ENCODE data around the gene BCO1.

Gene BCO1

DNA sequence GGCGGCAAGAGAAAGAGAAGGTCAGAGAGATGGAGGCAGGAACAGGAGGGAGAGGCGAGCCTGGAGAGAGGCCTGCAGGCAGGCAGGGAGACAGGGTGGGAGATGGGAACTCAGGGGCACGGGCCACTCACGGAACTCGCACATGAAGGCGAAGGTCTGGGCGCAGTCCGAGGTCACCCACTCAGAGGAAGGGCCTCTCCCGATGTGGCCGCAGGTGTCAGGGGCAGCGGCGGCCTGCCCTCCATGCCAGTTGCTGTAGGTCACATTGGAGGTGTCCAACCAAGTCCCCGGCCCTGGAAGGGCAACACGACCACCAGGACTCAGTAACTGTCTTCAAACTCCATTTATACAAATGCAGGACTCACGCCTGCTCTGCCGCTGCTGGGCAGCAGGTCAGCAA is 22.4 kb upstream of the BCO1 start:
- no peak for ATAC-seq
- no peak for TF ChIP-seq ESRRG (CRISPR knock-in tag; IDR thresholded peaks at IDR 0.05)
- TF ChIP-seq, protein P1, sequence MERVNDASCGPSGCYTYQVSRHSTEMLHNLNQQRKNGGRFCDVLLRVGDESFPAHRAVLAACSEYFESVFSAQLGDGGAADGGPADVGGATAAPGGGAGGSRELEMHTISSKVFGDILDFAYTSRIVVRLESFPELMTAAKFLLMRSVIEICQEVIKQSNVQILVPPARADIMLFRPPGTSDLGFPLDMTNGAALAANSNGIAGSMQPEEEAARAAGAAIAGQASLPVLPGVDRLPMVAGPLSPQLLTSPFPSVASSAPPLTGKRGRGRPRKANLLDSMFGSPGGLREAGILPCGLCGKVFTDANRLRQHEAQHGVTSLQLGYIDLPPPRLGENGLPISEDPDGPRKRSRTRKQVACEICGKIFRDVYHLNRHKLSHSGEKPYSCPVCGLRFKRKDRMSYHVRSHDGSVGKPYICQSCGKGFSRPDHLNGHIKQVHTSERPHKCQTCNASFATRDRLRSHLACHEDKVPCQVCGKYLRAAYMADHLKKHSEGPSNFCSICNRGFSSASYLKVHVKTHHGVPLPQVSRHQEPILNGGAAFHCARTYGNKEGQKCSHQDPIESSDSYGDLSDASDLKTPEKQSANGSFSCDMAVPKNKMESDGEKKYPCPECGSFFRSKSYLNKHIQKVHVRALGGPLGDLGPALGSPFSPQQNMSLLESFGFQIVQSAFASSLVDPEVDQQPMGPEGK (CRISPR knock-in tag; IDR thresholded peaks at IDR 0.05; ENCODE audit: borderline replicate concordance) = no peak

DNA sequence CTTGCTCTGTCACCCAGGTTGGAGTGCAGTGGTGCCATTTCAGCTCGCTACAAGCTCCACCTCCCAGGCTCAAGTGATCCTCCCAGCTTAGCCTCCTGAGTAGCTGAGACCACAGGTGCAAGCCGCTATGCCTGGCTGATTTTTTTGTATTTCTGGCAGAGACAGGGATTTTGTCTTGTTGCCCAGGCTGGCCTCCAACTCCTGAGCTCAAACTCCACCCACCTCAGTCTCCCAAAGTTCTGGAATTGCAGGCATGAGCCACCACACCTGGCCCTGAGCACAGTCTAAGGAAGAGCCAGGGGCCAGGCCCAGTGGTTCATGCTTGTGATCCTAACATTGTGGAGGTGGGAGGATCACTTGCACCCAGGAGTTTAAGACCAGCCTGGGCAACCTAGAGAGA is 21.8 kb upstream of the BCO1 start:
- no peak for TF ChIP-seq BACH2 (CRISPR knock-in tag; IDR thresholded peaks at IDR 0.05; ENCODE audit: borderline replicate concordance)
- TF ChIP-seq, protein P2, sequence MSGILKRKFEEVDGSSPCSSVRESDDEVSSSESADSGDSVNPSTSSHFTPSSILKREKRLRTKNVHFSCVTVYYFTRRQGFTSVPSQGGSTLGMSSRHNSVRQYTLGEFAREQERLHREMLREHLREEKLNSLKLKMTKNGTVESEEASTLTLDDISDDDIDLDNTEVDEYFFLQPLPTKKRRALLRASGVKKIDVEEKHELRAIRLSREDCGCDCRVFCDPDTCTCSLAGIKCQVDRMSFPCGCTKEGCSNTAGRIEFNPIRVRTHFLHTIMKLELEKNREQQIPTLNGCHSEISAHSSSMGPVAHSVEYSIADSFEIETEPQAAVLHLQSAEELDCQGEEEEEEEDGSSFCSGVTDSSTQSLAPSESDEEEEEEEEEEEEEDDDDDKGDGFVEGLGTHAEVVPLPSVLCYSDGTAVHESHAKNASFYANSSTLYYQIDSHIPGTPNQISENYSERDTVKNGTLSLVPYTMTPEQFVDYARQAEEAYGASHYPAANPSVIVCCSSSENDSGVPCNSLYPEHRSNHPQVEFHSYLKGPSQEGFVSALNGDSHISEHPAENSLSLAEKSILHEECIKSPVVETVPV (CRISPR knock-in tag; IDR thresholded peaks at IDR 0.05) = no peak
- no peak for TF ChIP-seq CSDC2 (CRISPR knock-in tag; IDR thresholded peaks at IDR 0.05)
- TF ChIP-seq ZNF565 (CRISPR knock-in tag; conservative IDR thresholded peaks at IDR 0.05; ENCODE audit: low read depth) = no peak
- TF ChIP-seq OSR1 (CRISPR knock-in tag; IDR thresholded peaks at IDR 0.05) = no peak
- no peak for TF ChIP-seq TOX (CRISPR knock-in tag; IDR thresholded peaks at IDR 0.05; ENCODE audit: borderline replicate concordance)
- TF ChIP-seq RARB (CRISPR knock-in tag; IDR thresholded peaks at IDR 0.05) = no peak
- no peak for TF ChIP-seq GLIS3 (CRISPR knock-in tag; IDR thresholded peaks at IDR 0.05)
- TF ChIP-seq ZC3H10 (CRISPR knock-in tag; IDR thresholded peaks at IDR 0.05) = no peak
- no peak for TF ChIP-seq ZNF70 (CRISPR knock-in tag; IDR thresholded peaks at IDR 0.05)
- no peak for TF ChIP-seq POU6F1 (CRISPR knock-in tag; IDR thresholded peaks at IDR 0.05; ENCODE audit: borderline replicate concordance, low read depth)
- no peak for TF ChIP-seq TCF4 (CRISPR knock-in tag; IDR thresholded peaks at IDR 0.05; ENCODE audit: borderline replicate concordance)

GRCh38 chr16:81219151-81219550 is 19.3 kb upstream of the BCO1 start:
- ATAC-seq = no peak
- TF ChIP-seq ZC3H10 (CRISPR knock-in tag; IDR thresholded peaks at IDR 0.05) (no peak), OSR1 (CRISPR knock-in tag; IDR thresholded peaks at IDR 0.05) (no peak)

More for the DNA sequence above, 21.8 kb upstream of the BCO1 start:
- ATAC-seq = no peak

- TF ChIP-seq ISL1 (CRISPR knock-in tag; IDR thresholded peaks at IDR 0.05) (no peak), ZNF565 (CRISPR knock-in tag; conservative IDR thresholded peaks at IDR 0.05; ENCODE audit: low read depth) (no peak), TOX (CRISPR knock-in tag; IDR thresholded peaks at IDR 0.05; ENCODE audit: borderline replicate concordance) (no peak), RARB (CRISPR knock-in tag; IDR thresholded peaks at IDR 0.05) (no peak), PPARA (CRISPR knock-in tag; IDR thresholded peaks at IDR 0.05; ENCODE audit: borderline replicate concordance) (no peak), ZC3H10 (CRISPR knock-in tag; IDR thresholded peaks at IDR 0.05) (no peak), TCF4 (CRISPR knock-in tag; IDR thresholded peaks at IDR 0.05; ENCODE audit: borderline replicate concordance) (no peak), ARNTL (CRISPR knock-in tag; IDR thresholded peaks at IDR 0.05; ENCODE audit: borderline replicate concordance, low read depth) (no peak), ZFP30 (CRISPR knock-in tag; IDR thresholded peaks at IDR 0.05) (no peak), ESRRG (CRISPR knock-in tag; IDR thresholded peaks at IDR 0.05) (no peak), SNAI2 (CRISPR knock-in tag; IDR thresholded peaks at IDR 0.05) (no peak), CSDC2 (CRISPR knock-in tag; IDR thresholded peaks at IDR 0.05) (no peak), ZNF8 (CRISPR knock-in tag; IDR thresholded peaks at IDR 0.05) (no peak), OSR1 (CRISPR knock-in tag; IDR thresholded peaks at IDR 0.05) (no peak), GLIS3 (CRISPR knock-in tag; IDR thresholded peaks at IDR 0.05) (no peak), BACH2 (CRISPR knock-in tag; IDR thresholded peaks at IDR 0.05; ENCODE audit: borderline replicate concordance) (no peak)
- TF ChIP-seq, protein P3, sequence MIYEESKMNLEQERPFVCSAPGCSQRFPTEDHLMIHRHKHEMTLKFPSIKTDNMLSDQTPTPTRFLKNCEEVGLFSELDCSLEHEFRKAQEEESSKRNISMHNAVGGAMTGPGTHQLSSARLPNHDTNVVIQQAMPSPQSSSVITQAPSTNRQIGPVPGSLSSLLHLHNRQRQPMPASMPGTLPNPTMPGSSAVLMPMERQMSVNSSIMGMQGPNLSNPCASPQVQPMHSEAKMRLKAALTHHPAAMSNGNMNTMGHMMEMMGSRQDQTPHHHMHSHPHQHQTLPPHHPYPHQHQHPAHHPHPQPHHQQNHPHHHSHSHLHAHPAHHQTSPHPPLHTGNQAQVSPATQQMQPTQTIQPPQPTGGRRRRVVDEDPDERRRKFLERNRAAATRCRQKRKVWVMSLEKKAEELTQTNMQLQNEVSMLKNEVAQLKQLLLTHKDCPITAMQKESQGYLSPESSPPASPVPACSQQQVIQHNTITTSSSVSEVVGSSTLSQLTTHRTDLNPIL (CRISPR knock-in tag; IDR thresholded peaks at IDR 0.05; ENCODE audit: low read depth) = no peak
- TF ChIP-seq, protein P1 (CRISPR knock-in tag; IDR thresholded peaks at IDR 0.05; ENCODE audit: borderline replicate concordance) = no peak
- no peak for ATAC-seq
Observed at GRCh38 chr16:81220349-81220748, 18.1 kb upstream of the BCO1 start.
